Omental fat pad (tissue), 4 donors: ENCODE measurements around the gene SLC36A1. TPM values are rescaled to one million over a fixed set of nuclear protein-coding genes. Genes with fewer than 3 reads are reported as not detected.

ENCODE experiments used
- ATAC-seq: fragments of 150-250 bp; one replicate; pipeline ENCODE4 v1.9.1; 2016; ENCODE audit warnings: mild to moderate bottlenecking, moderate library complexity; ENCODE audit not compliant: low FRiP score
- DNase-seq: peaks from one replicate; pipeline ENCODE4 v3.0.0-alpha.2; 2019; ENCODE audit warnings: low spot score
- CTCF ChIP-seq, 3 donors: fragments of 450-650 bp; IDR thresholded peaks; one replicate each; pipeline ENCODE4 v1.5.1; 2016 to 2017; ENCODE audit warnings: antibody characterized with exemption in 3 of 3, mild to moderate bottlenecking in 3 of 3, moderate library complexity in 2 of 3
- total RNA-seq, 4 donors: library from RNA; depleted of rRNA; stranded (reverse); fragments of >200 nt; gene quantifications; one replicate each; pipeline ENCODE4 v1.1.0, GENCODE V29; 2016

The SLC36A1 gene
- total RNA-seq, 4 donors from 2014 or later, result 10.0 to 20.3 (median 17.1) TPM

GRCh38 chr5:151451626-151452520 lies 4.5 kb downstream of the SLC36A1 start:
- DNase-seq (no peak), ATAC-seq (no peak)
- no peak for TF ChIP-seq CTCF (IDR thresholded peaks at IDR 0.05)

GRCh38 chr5:151454166-151454565 lies 6.8 kb downstream of the SLC36A1 start:
- DNase-seq, result no peak
- TF ChIP-seq CTCF (IDR thresholded peaks at IDR 0.05), result no peak
- no peak for ATAC-seq

GRCh38 chr5:151454889-151455288 lies 7.5 kb downstream of the SLC36A1 start:
- no peak for ATAC-seq
- TF ChIP-seq CTCF (IDR thresholded peaks at IDR 0.05), result no peak
- DNase-seq, result no peak

GRCh38 chr5:151456321-151456940 lies 9.0 kb downstream of the SLC36A1 start:
- ATAC-seq (no peak), DNase-seq (no peak)
- TF ChIP-seq CTCF (IDR thresholded peaks at IDR 0.05), result no peak

- no peak for ATAC-seq
- DNase-seq, result no peak
- no peak for TF ChIP-seq CTCF (IDR thresholded peaks at IDR 0.05)
These were observed 10.9 kb downstream of the SLC36A1 start for GRCh38 chr5:151458314-151458713.

GRCh38 chr5:151459680-151460324 lies 12.4 kb downstream of the SLC36A1 start:
- ATAC-seq, result no peak
- no peak for TF ChIP-seq CTCF (IDR thresholded peaks at IDR 0.05)

More at GRCh38 chr5:151459680-151460324, 12.4 kb downstream of the SLC36A1 start:
- DNase-seq, result no peak
